HG03439 (cell line): ENCODE measurements around the gene UGT1A6.
"Not testable (repeated sequence)": the region's sequence is repeated elsewhere in the genome, so short reads cannot be mapped to it uniquely, and the experiment has no call there.

ENCODE experiments used
- ATAC-seq: cut with Tn5 transposase; IDR thresholded peaks from one replicate; pipeline ENCODE4 v1.9.1; 2021; ENCODE audit warnings: mild to moderate bottlenecking, moderate library complexity; ENCODE audit not compliant: unreplicated experiment

The UGT1A6 gene

GRCh38 chr2:233692648-233693047 lies at the start of gene UGT1A6:
TSS of gene UGT1A6 (plus strand) at chr2:233692890. CDS start at chr2:233693005, 115 bp downstream.
- no peak for ATAC-seq

GRCh38 chr2:233643128-233643527 lies 49.6 kb upstream of the UGT1A6 start:
- no peak for ATAC-seq

- not testable (repeated sequence) for ATAC-seq
Measured at GRCh38 chr2:233646033-233646432, 46.7 kb upstream of the UGT1A6 start.

GRCh38 chr2:233650981-233651380 lies 41.7 kb upstream of the UGT1A6 start:
- no peak for ATAC-seq

GRCh38 chr2:233651430-233651829 lies 41.3 kb upstream of the UGT1A6 start:
- ATAC-seq: no peak

GRCh38 chr2:233654501-233654900 lies 38.2 kb upstream of the UGT1A6 start:
- ATAC-seq: no peak

GRCh38 chr2:233655043-233655442 lies 37.6 kb upstream of the UGT1A6 start:
- ATAC-seq: no peak

GRCh38 chr2:233655943-233656342 lies 36.7 kb upstream of the UGT1A6 start:
- not testable (repeated sequence) for ATAC-seq

GRCh38 chr2:233656443-233656842 lies 36.2 kb upstream of the UGT1A6 start:
- ATAC-seq: no peak

GRCh38 chr2:233658610-233659009 lies 34.1 kb upstream of the UGT1A6 start:
- ATAC-seq: no peak

GRCh38 chr2:233663911-233664310 lies 28.8 kb upstream of the UGT1A6 start:
- no peak for ATAC-seq

- no peak for ATAC-seq
Measured at GRCh38 chr2:233668605-233669260, 24.0 kb upstream of the UGT1A6 start.

- no peak for ATAC-seq
Measured at GRCh38 chr2:233671290-233672161, 21.2 kb upstream of the UGT1A6 start, which contains the start of gene UGT1A9. TSS of gene UGT1A9 (plus strand) at chr2:233671898. CDS start at chr2:233671935, 37 bp downstream.

GRCh38 chr2:233672886-233673285 lies 19.8 kb upstream of the UGT1A6 start:
- no peak for ATAC-seq

- no peak for ATAC-seq
Measured at GRCh38 chr2:233673896-233674295, 18.8 kb upstream of the UGT1A6 start.

- no peak for ATAC-seq
Measured at GRCh38 chr2:233674314-233674713, 18.4 kb upstream of the UGT1A6 start.

- no peak for ATAC-seq
Measured at GRCh38 chr2:233674995-233675394, 17.7 kb upstream of the UGT1A6 start.

- no peak for ATAC-seq
Measured at GRCh38 chr2:233676046-233676445, 16.6 kb upstream of the UGT1A6 start.

- no peak for ATAC-seq
Measured at GRCh38 chr2:233679196-233679595, 13.5 kb upstream of the UGT1A6 start.

- no peak for ATAC-seq
Measured at GRCh38 chr2:233680361-233681045, 12.2 kb upstream of the UGT1A6 start.

- ATAC-seq: no peak
Measured at GRCh38 chr2:233681521-233682099, 11.1 kb upstream of the UGT1A6 start, which contains the start of gene UGT1A7. TSS of gene UGT1A7 (plus strand) at chr2:233681901. CDS start at chr2:233681938, 37 bp downstream.
